Psoas muscle (tissue), 8 donors: ENCODE measurements around the gene SETX. TPM values are rescaled to one million over a fixed set of nuclear protein-coding genes. Genes with fewer than 3 reads are reported as not detected.

Experiments used
- ATAC-seq, 4 donors: fragments of 200-7000 bp; cut with Tn5 transposase; one replicate each; pipeline ENCODE4 v1.9.1; 2020; ENCODE audit warnings: moderate library complexity in 3 of 4, mild to moderate bottlenecking in 2 of 4
- DNase-seq, 2 donors: peaks; one replicate each; pipeline ENCODE4 v3.0.0-alpha.2; 2020
- H3K27ac ChIP-seq: fragments of 200-600 bp; one replicate; pipeline ENCODE4 v1.8.0; 2022
- H3K27me3 ChIP-seq, 3 donors: fragments of 200-600 bp in 1 of 3; one replicate each; pipeline versions ENCODE4 v1.6.1 to v1.8.0; 2013 to 2022; ENCODE audit warnings: low read length in 2 of 3, mild to moderate bottlenecking in 2 of 3, moderate library complexity in 1 of 3; ENCODE audit not compliant: insufficient read depth in 3 of 3
- H3K36me3 ChIP-seq, 2 donors: fragments of 200-600 bp in 1 of 2; one replicate each; pipeline versions ENCODE4 v1.6.1 to v1.8.0; 2013 to 2022; ENCODE audit warnings: low read depth in 1 of 2, mild to moderate bottlenecking in 1 of 2, moderate library complexity in 1 of 2; ENCODE audit not compliant: insufficient read depth in 1 of 2
- H3K4me1 ChIP-seq: fragments of 200-600 bp; one replicate; pipeline ENCODE4 v1.8.0; 2022
- H3K4me3 ChIP-seq: fragments of 200-600 bp; one replicate; pipeline ENCODE4 v1.8.0; 2022; ENCODE audit warnings: mild to moderate bottlenecking
- H3K9me3 ChIP-seq: fragments of 200-600 bp; one replicate; pipeline ENCODE4 v1.8.0; 2022
- WGBS, 3 donors: extraction: QIAGEN DNeasy Blood & Tissue Kit; methylation state at CpG; one replicate each; pipeline versions ENCODE4 v1.1.6 to v1.1.7; 2013; 5-methylcytosine and 5-hydroxymethylcytosine counted together
- intact Hi-C, 2 donors: fragments of 100-400 bp; cut with DNase I; formaldehyde crosslinking; loops; one replicate each; pipeline versions ENCODE4 v1.11.0 to v1.14.2; 2022
- polyA plus RNA-seq, 3 donors: library from polyadenylated mRNA; stranded (reverse); fragments of 200-250 nt; gene quantifications; one replicate each; pipeline ENCODE4 v1.2.3, GENCODE V29; 2013
- total RNA-seq, 4 donors: library from RNA; stranded (reverse); fragmentation: NEBNext Ultra II Directional in 2 of 4; extraction: Animal tissue kit (Norgen Biotek cat#: 25700) in 2 of 4; gene quantifications; one replicate each; pipeline versions ENCODE4 v1.2.1 to v1.2.4, GENCODE V29; 2021 to 2023
- TF ChIP-seq, protein P1 (sequence below): fragments of 200-600 bp; IDR thresholded peaks from one replicate; pipeline ENCODE4 v1.8.0; 2022; ENCODE audit warnings: antibody characterized with exemption
- donor health status: healthy with polysubstance abuse.
- donor health status: DM: no; HTN: no; CAD: no; lungs with moderate emphysema.
- donor health status: Bipolar disorder and iron deficiency.
- donor health status: healthy.
- donor health status: DM: yes; HTN: yes; CAD: no.
- donor health status: DM: no; HTN: no; CAD: no.
- donor health status: DM: no; HTN: no; CAD: no.
- donor health status: DM: yes; HTN: yes; CAD: no.

Gene SETX
- total and polyA plus RNA-seq, 7 donors: 10.0 to 26.8 (median 20.6) TPM

GRCh38 chr9:132370592-132370991 is 15.8 kb upstream of the SETX start:
- intact Hi-C loops: no loop called here
- TF ChIP-seq, protein P1, sequence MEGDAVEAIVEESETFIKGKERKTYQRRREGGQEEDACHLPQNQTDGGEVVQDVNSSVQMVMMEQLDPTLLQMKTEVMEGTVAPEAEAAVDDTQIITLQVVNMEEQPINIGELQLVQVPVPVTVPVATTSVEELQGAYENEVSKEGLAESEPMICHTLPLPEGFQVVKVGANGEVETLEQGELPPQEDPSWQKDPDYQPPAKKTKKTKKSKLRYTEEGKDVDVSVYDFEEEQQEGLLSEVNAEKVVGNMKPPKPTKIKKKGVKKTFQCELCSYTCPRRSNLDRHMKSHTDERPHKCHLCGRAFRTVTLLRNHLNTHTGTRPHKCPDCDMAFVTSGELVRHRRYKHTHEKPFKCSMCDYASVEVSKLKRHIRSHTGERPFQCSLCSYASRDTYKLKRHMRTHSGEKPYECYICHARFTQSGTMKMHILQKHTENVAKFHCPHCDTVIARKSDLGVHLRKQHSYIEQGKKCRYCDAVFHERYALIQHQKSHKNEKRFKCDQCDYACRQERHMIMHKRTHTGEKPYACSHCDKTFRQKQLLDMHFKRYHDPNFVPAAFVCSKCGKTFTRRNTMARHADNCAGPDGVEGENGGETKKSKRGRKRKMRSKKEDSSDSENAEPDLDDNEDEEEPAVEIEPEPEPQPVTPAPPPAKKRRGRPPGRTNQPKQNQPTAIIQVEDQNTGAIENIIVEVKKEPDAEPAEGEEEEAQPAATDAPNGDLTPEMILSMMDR: no peak
- no peak overlapping the region for H3K27ac ChIP-seq
- no peak for ATAC-seq
- no peak for DNase-seq
- peaks cover 0 to 8% of the 10 kb centered on the region in 2 donors for H3K36me3 ChIP-seq
- 81 to 94% (median 91%) methylated on average over 4 of the region's 4 CpGs for WGBS, 3 donors
- no peaks in the 10 kb centered on the region for H3K27me3 ChIP-seq
- H3K4me3 ChIP-seq: no peak overlapping the region
- no peaks in the 10 kb centered on the region for H3K9me3 ChIP-seq
- H3K4me1 ChIP-seq: no peaks in the 10 kb centered on the region

DNA sequence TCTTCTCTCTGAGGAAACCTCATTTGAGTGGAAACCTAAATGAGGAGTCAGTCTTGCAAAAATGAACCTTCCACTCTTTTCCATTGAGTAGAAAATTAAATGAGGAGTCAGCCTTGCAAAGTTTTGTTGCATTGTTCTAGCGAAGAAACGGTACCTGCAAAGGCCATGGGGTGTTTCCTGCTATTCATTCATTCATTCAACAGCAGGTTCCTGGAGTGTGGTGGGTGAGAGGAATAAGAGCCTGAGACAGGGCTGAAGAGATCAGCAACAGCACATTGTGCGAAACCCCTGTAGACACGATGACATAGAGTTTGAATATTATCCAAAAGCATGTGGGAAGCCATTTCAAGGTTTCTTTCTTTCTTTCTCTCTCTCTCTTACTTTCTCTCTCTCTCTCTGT is 14.6 kb upstream of the SETX start:
- H3K9me3 ChIP-seq: no peaks in the 10 kb centered on the region
- H3K4me1 ChIP-seq: no peaks in the 10 kb centered on the region
- no peaks in the 10 kb centered on the region for H3K27me3 ChIP-seq
- TF ChIP-seq, protein P1: no peak
- H3K36me3 ChIP-seq: no peaks in the 10 kb centered on the region
- no peak overlapping the region for H3K27ac ChIP-seq
- WGBS, 3 donors: 74 to 84% (median 84%) methylated on average over 4 of the region's 4 CpGs
- ATAC-seq (no peak), DNase-seq (no peak)
- intact Hi-C loops: no loop called here
- no peak overlapping the region for H3K4me3 ChIP-seq

DNA sequence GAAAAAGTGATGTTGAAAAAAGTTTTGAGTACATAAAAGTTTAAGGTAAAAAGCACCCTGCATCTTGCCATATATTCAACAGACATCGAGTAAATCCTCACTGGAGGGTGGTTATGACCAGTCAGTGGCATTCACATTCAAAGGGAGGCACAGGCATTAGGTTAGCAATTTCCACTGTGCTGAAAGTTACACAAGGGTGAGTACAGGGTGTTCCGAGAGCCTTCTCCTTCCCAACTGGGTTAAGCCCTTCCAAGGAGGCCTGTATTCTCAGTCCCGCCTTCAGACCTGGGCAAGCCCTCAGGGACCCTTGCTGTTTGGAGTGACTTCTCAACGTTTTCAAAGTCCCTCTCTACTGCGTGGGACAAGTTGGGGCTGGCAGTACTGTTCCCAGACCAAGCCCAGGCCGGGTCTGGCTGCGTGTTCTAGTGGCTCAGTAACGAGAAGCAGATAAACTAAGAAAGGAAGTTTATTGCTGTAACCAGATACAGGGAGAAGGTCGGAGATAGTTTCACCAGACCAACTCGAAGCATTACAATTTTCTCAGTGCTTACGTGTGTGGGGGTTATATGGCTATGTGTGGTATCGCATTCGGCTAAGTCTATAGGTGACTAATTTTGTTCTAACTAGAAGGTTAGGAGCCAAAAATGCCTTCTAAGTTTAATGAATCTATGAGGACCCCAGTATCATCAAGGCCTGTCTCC is 13.0 kb upstream of the SETX start:
- 56 to 65% (median 58%) methylated on average over 13 of the region's 13 CpGs for WGBS, 3 donors
- Histone ChIP-seq H3K27me3 (no peaks in the 10 kb centered on the region), H3K9me3 (no peaks in the 10 kb centered on the region), H3K4me1 (no peaks in the 10 kb centered on the region), H3K36me3 (no peaks in the 10 kb centered on the region), H3K27ac (no peak overlapping the region), H3K4me3 (no peak overlapping the region)
- ATAC-seq (no peak), DNase-seq (no peak)
- TF ChIP-seq, protein P1: no peak
- intact Hi-C loops: no loop called here

DNA sequence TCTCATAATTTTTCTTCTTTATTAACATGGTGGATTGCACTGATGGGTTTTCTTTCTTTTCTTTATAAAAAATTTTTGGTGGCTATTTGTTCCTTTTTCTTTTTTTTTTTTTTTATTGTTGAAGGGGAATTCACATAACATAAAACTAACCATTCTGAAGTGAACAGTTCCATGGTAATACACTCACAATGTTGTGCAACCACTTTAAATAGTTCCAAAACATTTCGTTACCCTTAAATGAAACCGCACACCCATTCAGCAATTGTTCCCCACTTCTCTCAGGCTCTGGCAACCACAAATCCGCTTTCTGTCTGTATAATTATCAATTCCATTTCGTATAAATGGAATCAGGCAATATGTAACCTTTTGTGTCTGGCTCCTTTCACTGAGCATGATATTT is 11.7 kb upstream of the SETX start:
- ATAC-seq (no peak), DNase-seq (no peak)
- Histone ChIP-seq H3K27me3 (no peaks in the 10 kb centered on the region), H3K36me3 (no peaks in the 10 kb centered on the region), H3K27ac (no peak overlapping the region), H3K4me3 (no peak overlapping the region), H3K4me1 (no peaks in the 10 kb centered on the region), H3K9me3 (no peaks in the 10 kb centered on the region)
- intact Hi-C loops: no loop called here
- WGBS, 3 donors: 87 to 95% (median 91%) methylated on average over 4 of the region's 4 CpGs
- TF ChIP-seq, protein P1: no peak

DNA sequence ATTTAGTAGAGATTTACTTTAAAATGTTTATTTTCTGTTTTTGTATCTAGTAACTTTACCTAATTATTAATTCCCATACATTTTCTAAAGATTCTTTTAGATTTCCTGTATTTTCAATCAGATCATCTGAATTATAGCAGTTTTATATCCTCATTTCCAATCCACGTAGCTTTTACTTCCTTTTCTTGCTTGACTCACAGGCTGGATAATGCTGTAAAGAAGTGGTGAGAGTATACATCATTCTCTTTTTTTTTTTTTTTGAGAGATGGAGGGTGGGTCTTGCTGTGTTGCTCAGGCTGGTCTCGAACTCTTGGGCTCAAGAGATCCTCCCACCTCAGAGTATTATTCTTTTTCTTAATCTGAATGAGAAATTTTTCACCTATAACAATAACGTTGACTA is 11.2 kb upstream of the SETX start:
- intact Hi-C loops: no loop called here
- no peaks in the 10 kb centered on the region for H3K4me1 ChIP-seq
- DNase-seq (no peak), ATAC-seq (no peak)
- no peaks in the 10 kb centered on the region for H3K9me3 ChIP-seq
- WGBS, 3 donors: 75 to 82% (median 75%) methylated on average over 3 of the region's 3 CpGs
- H3K27me3 ChIP-seq: no peaks in the 10 kb centered on the region
- TF ChIP-seq, protein P1: no peak
- H3K27ac ChIP-seq: no peak overlapping the region
- H3K36me3 ChIP-seq: no peaks in the 10 kb centered on the region
- H3K4me3 ChIP-seq: no peak overlapping the region
